ENCODE measurements around the gene PROZ.

Gene PROZ

GRCh38 chr13:113116871-113117271, 41.6 kb upstream of the PROZ start:
- Mint-ChIP-seq H3K36me3 (ENCODE audit: low read depth) (no peaks in the 10 kb centered on the region), H3K27ac (no peak overlapping the region), H3K27me3 (ENCODE audit: low read depth) (no peaks in the 10 kb centered on the region), H3K4me3 (no peak overlapping the region), H3K4me1 (ENCODE audit: low read depth) (no peaks in the 10 kb centered on the region), H3K9me3 (no peaks in the 10 kb centered on the region)
- DNase-seq (ENCODE audit: low spot score): no peak

- Mint-ChIP-seq H3K27me3 (ENCODE audit: low read depth) (no peaks in the 10 kb centered on the region), H3K36me3 (ENCODE audit: low read depth) (no peaks in the 10 kb centered on the region), H3K27ac (no peak overlapping the region), H3K9me3 (no peaks in the 10 kb centered on the region), H3K4me3 (no peak overlapping the region), H3K4me1 (ENCODE audit: low read depth) (no peaks in the 10 kb centered on the region)
- DNase-seq (ENCODE audit: low spot score): no peak
Measured at GRCh38 chr13:113117335-113117872, 41.0 kb upstream of the PROZ start.

- no peak for DNase-seq (ENCODE audit: low spot score)
- no peaks in the 10 kb centered on the region for H3K36me3 Mint-ChIP-seq (ENCODE audit: low read depth)
- H3K9me3 Mint-ChIP-seq: no peaks in the 10 kb centered on the region
- H3K27me3 Mint-ChIP-seq (ENCODE audit: low read depth): no peaks in the 10 kb centered on the region
- no peaks in the 10 kb centered on the region for H3K4me1 Mint-ChIP-seq (ENCODE audit: low read depth)
- H3K4me3 Mint-ChIP-seq: no peak overlapping the region
- H3K27ac Mint-ChIP-seq: no peak overlapping the region
Measured at GRCh38 chr13:113117911-113118260, 40.6 kb upstream of the PROZ start.

GRCh38 chr13:113118261-113119021, 40.0 kb upstream of the PROZ start:
- Mint-ChIP-seq H3K36me3 (ENCODE audit: low read depth) (no peaks in the 10 kb centered on the region), H3K4me1 (ENCODE audit: low read depth) (no peaks in the 10 kb centered on the region), H3K27ac (no peak overlapping the region), H3K27me3 (ENCODE audit: low read depth) (no peaks in the 10 kb centered on the region), H3K4me3 (no peak overlapping the region), H3K9me3 (no peaks in the 10 kb centered on the region)
- no peak for DNase-seq (ENCODE audit: low spot score)

GRCh38 chr13:113119166-113119821, 39.2 kb upstream of the PROZ start:
- H3K27ac Mint-ChIP-seq: no peak overlapping the region

GRCh38 chr13:113119822-113120189, 38.6 kb upstream of the PROZ start:
- Mint-ChIP-seq H3K4me3 (no peak overlapping the region), H3K36me3 (ENCODE audit: low read depth) (no peaks in the 10 kb centered on the region), H3K4me1 (ENCODE audit: low read depth) (no peaks in the 10 kb centered on the region), H3K9me3 (no peaks in the 10 kb centered on the region), H3K27me3 (ENCODE audit: low read depth) (no peaks in the 10 kb centered on the region), H3K27ac (no peak overlapping the region)
- DNase-seq (ENCODE audit: low spot score): no peak

More at GRCh38 chr13:113119166-113119821, 39.2 kb upstream of the PROZ start:
- Mint-ChIP-seq H3K4me1 (ENCODE audit: low read depth) (no peaks in the 10 kb centered on the region), H3K4me3 (no peak overlapping the region), H3K36me3 (ENCODE audit: low read depth) (no peaks in the 10 kb centered on the region), H3K9me3 (no peaks in the 10 kb centered on the region), H3K27me3 (ENCODE audit: low read depth) (no peaks in the 10 kb centered on the region)
- DNase-seq (ENCODE audit: low spot score): no peak

- Mint-ChIP-seq H3K27ac (no peak overlapping the region), H3K36me3 (ENCODE audit: low read depth) (no peaks in the 10 kb centered on the region), H3K4me1 (ENCODE audit: low read depth) (no peaks in the 10 kb centered on the region), H3K27me3 (ENCODE audit: low read depth) (peaks cover under 1% of the 10 kb centered on the region), H3K9me3 (no peaks in the 10 kb centered on the region), H3K4me3 (no peak overlapping the region)
- no peak for DNase-seq (ENCODE audit: low spot score)
Measured at GRCh38 chr13:113120300-113121182, 37.9 kb upstream of the PROZ start.

- Mint-ChIP-seq H3K9me3 (no peaks in the 10 kb centered on the region), H3K27ac (no peak overlapping the region), H3K27me3 (ENCODE audit: low read depth) (peaks cover 3% of the 10 kb centered on the region), H3K4me1 (ENCODE audit: low read depth) (no peaks in the 10 kb centered on the region), H3K4me3 (no peak overlapping the region), H3K36me3 (ENCODE audit: low read depth) (no peaks in the 10 kb centered on the region)
- DNase-seq (ENCODE audit: low spot score): no peak
Measured at GRCh38 chr13:113121183-113121927, 37.1 kb upstream of the PROZ start.

- Mint-ChIP-seq H3K4me3 (no peak overlapping the region), H3K27ac (no peak overlapping the region), H3K36me3 (ENCODE audit: low read depth) (no peaks in the 10 kb centered on the region), H3K9me3 (no peaks in the 10 kb centered on the region), H3K4me1 (ENCODE audit: low read depth) (no peaks in the 10 kb centered on the region), H3K27me3 (ENCODE audit: low read depth) (peaks cover 7% of the 10 kb centered on the region)
- no peak for DNase-seq (ENCODE audit: low spot score)
Measured at GRCh38 chr13:113121928-113122471, 36.4 kb upstream of the PROZ start.

- Mint-ChIP-seq H3K27me3 (ENCODE audit: low read depth) (peaks cover 12% of the 10 kb centered on the region), H3K9me3 (no peaks in the 10 kb centered on the region), H3K4me3 (no peak within 1 kb of the TSS)
Measured at GRCh38 chr13:113122550-113123225, 35.8 kb upstream of the PROZ start, which contains the start of gene F10. F10 (plus strand) TSS chr13:113122799; CDS start chr13:113122856, 57 bp downstream.

GRCh38 chr13:113123226-113124201, 34.9 kb upstream of the PROZ start:
- no peak for DNase-seq (ENCODE audit: low spot score)
- Mint-ChIP-seq H3K36me3 (ENCODE audit: low read depth) (no peaks in the 10 kb centered on the region), H3K4me1 (ENCODE audit: low read depth) (no peaks in the 10 kb centered on the region), H3K9me3 (no peaks in the 10 kb centered on the region), H3K27me3 (ENCODE audit: low read depth) (peaks cover 14% of the 10 kb centered on the region), H3K27ac (no peak overlapping the region), H3K4me3 (no peak overlapping the region)

More at GRCh38 chr13:113122550-113123225, 35.8 kb upstream of the PROZ start, which contains the start of gene F10:
- no peak for DNase-seq (ENCODE audit: low spot score)
- H3K4me1 Mint-ChIP-seq (ENCODE audit: low read depth): no peaks in the 10 kb centered on the region
- H3K36me3 Mint-ChIP-seq (ENCODE audit: low read depth): no peaks in the 10 kb centered on the region
- H3K27ac Mint-ChIP-seq: no peak within 1 kb of the TSS
